H1 (cell line): ENCODE results near the gene POLR1H. TPM values are rescaled to one million over a fixed set of nuclear protein-coding genes. Genes with fewer than 3 reads are reported as not detected.
A peak's percentile ranks its signal among the peaks of the same experiment; 100 is the strongest.

Source experiments
- CTCF ChIA-PET: fragments of 300-600 bp; sonication (Branson Sonifier 250); formaldehyde crosslinking; loops from one replicate; lab custom pipeline; 2021; ENCODE audit not compliant: partially characterized antibody; lab: Charles Lee
- POLR2A ChIA-PET: fragments of 300-600 bp; sonication (Branson Sonifier 250); formaldehyde crosslinking; loops from one replicate; lab custom pipeline; 2021; ENCODE audit warnings: inconsistent platforms; ENCODE audit not compliant: partially characterized antibody; lab: Charles Lee
- DNase-seq, 2 experiments: peaks; one replicate each; pipeline versions ENCODE4 v3.0.0 to v3.0.0-alpha.2; 2010 to 2022; ENCODE audit warnings: low spot score in 2 of 2, low read depth in 1 of 2, mixed read lengths in 1 of 2
- FAIRE-seq: peaks from 2 replicates; lab custom pipeline; 2011; peaks lifted over from hg19 to GRCh38; lab: Jason Lieb, UNC
- H2AFZ ChIP-seq: 2 replicates; pipeline ENCODE4 v1.8.1; 2012; ENCODE audit warnings: low read length, inconsistent platforms
- H2AK5ac ChIP-seq: 2 replicates; pipeline ENCODE4 v1.6.1; 2013; ENCODE audit warnings: low read depth, low read length
- H2BK120ac ChIP-seq: replicated peaks from 2 replicates; pipeline ENCODE3; 2013; ENCODE audit warnings: low read depth, low read length, inconsistent platforms
- H2BK12ac ChIP-seq: 2 replicates; pipeline ENCODE4 v1.6.1; 2013; ENCODE audit warnings: low read depth, low read length
- H2BK15ac ChIP-seq: 2 replicates; pipeline ENCODE4 v1.6.1; 2013; ENCODE audit warnings: low read length
- H2BK20ac ChIP-seq: 2 replicates; pipeline ENCODE4 v1.6.1; 2013; ENCODE audit warnings: low read length
- H2BK5ac ChIP-seq: 2 replicates; pipeline ENCODE4 v1.6.1; 2013; ENCODE audit warnings: low read depth, low read length
- H3K14ac ChIP-seq: 2 replicates; pipeline ENCODE4 v1.6.1; 2013; ENCODE audit warnings: inconsistent platforms; ENCODE audit not compliant: insufficient read length
- H3K18ac ChIP-seq: 2 replicates; pipeline ENCODE4 v1.6.1; 2013; ENCODE audit warnings: low read length; ENCODE audit errors: extremely low read depth
- H3K23ac ChIP-seq: 2 replicates; pipeline ENCODE4 v1.6.1; 2013; ENCODE audit warnings: inconsistent platforms; ENCODE audit not compliant: insufficient read length
- H3K23me2 ChIP-seq: 2 replicates; pipeline ENCODE4 v1.6.1; 2013; ENCODE audit warnings: low read depth, low read length
- H3K27ac ChIP-seq: 2 replicates; pipeline ENCODE4 v1.6.1; 2011; ENCODE audit warnings: low read depth, low read length, inconsistent platforms
- H3K27me3 ChIP-seq, 4 experiments: replicated peaks in 1 of 4; 1 replicate in 1 of 4; 2 replicates in 3 of 4; pipeline versions ENCODE4 v1.6.1 to v1.8.1; 2011 to 2013; ENCODE audit warnings: low read length in 3 of 4, mild to moderate bottlenecking in 3 of 4, inconsistent platforms in 2 of 4, mixed read lengths in 2 of 4, moderate library complexity in 1 of 4; ENCODE audit not compliant: control insufficient read depth in 3 of 4, insufficient read depth in 3 of 4; ENCODE audit errors: extremely low read depth in 1 of 4
- H3K36me3 ChIP-seq, 4 experiments: 2 replicates each; pipeline versions ENCODE4 v1.6.1 to v1.8.1; 2011 to 2013; ENCODE audit warnings: mild to moderate bottlenecking in 4 of 4, low read length in 3 of 4, moderate library complexity in 2 of 4, control low read depth in 1 of 4, inconsistent platforms in 1 of 4; ENCODE audit not compliant: insufficient read depth in 4 of 4, control insufficient read depth in 2 of 4
- H3K4ac ChIP-seq: replicated peaks from 2 replicates; pipeline ENCODE3; 2013; ENCODE audit warnings: low read length, low read depth, mixed read lengths, inconsistent platforms; ENCODE audit not compliant: insufficient read length
- H3K4me1 ChIP-seq, 4 experiments: replicated peaks in 1 of 4; 1 replicate in 1 of 4; 2 replicates in 3 of 4; pipeline versions ENCODE4 v1.6.1 to v1.8.1; 2011 to 2013; ENCODE audit warnings: low read length in 3 of 4, inconsistent platforms in 2 of 4, mixed read lengths in 1 of 4; ENCODE audit not compliant: insufficient read depth in 4 of 4, control insufficient read depth in 3 of 4
- H3K4me2 ChIP-seq, 2 experiments: 2 replicates each; pipeline versions ENCODE4 v1.6.1 to v1.8.1; 2011 to 2013; ENCODE audit warnings: low read depth in 2 of 2, low read length in 2 of 2, control low read depth in 1 of 2, inconsistent platforms in 1 of 2, mild to moderate bottlenecking in 1 of 2; ENCODE audit not compliant: insufficient read depth in 1 of 2
- H3K4me3 ChIP-seq, 4 experiments: fragments of 200-600, 300-600 bp in 1 of 4; sonication (generic), shearing (Covaris generic), sonication (Bioruptor Twin) in 1 of 4; 2 replicates each; pipeline versions ENCODE4 v1.5.1 to v1.8.1; 2011 to 2016; ENCODE audit warnings: low read length in 4 of 4, low read depth in 3 of 4, control low read depth in 2 of 4, inconsistent platforms in 2 of 4, mild to moderate bottlenecking in 2 of 4, mixed read lengths in 1 of 4, moderate library complexity in 1 of 4; ENCODE audit not compliant: insufficient read depth in 2 of 4; ENCODE audit errors: extremely low read depth in 1 of 4
- H3K56ac ChIP-seq: replicated peaks from 2 replicates; pipeline ENCODE3; 2013; ENCODE audit warnings: low read depth, mild to moderate bottlenecking, mixed read lengths, low read length, inconsistent platforms; ENCODE audit not compliant: insufficient read length
- H3K79me1 ChIP-seq: 2 replicates; pipeline ENCODE4 v1.6.1; 2013; ENCODE audit warnings: low read depth, low read length, control low read depth
- H3K79me2 ChIP-seq, 2 experiments: 2 replicates each; pipeline versions ENCODE4 v1.6.1 to v1.8.1; 2012 to 2013; ENCODE audit warnings: low read length in 2 of 2, mild to moderate bottlenecking in 2 of 2, inconsistent platforms in 1 of 2; ENCODE audit not compliant: insufficient read depth in 2 of 2, control insufficient read depth in 1 of 2
- H3K9ac ChIP-seq, 4 experiments: replicated peaks in 1 of 4; 1 replicate in 1 of 4; 2 replicates in 3 of 4; pipeline versions ENCODE4 v1.6.1 to v1.8.1; 2011 to 2013; ENCODE audit warnings: low read depth in 3 of 4, low read length in 3 of 4, control low read depth in 2 of 4, mild to moderate bottlenecking in 2 of 4, moderate library complexity in 2 of 4, inconsistent platforms in 1 of 4; ENCODE audit errors: extremely low read depth in 1 of 4
- H3K9me3 ChIP-seq, 2 experiments: 2 replicates each; pipeline versions ENCODE4 v1.6.1 to v1.8.1; 2012 to 2013; ENCODE audit warnings: mild to moderate bottlenecking in 2 of 2, moderate library complexity in 2 of 2, control low read depth in 1 of 2, inconsistent platforms in 1 of 2, low read depth in 1 of 2, low read length in 1 of 2, mixed read lengths in 1 of 2; ENCODE audit not compliant: insufficient read depth in 2 of 2
- H4K20me1 ChIP-seq, 2 experiments: replicated peaks in 1 of 2; 2 replicates each; pipeline versions ENCODE3 to v1.8.1; 2011 to 2013; ENCODE audit warnings: inconsistent platforms in 2 of 2, low read length in 2 of 2, mild to moderate bottlenecking in 1 of 2; ENCODE audit not compliant: insufficient read depth in 2 of 2, control insufficient read depth in 1 of 2
- H4K5ac ChIP-seq: 2 replicates; pipeline ENCODE4 v1.6.1; 2013; ENCODE audit warnings: low read length, low read depth, mixed read lengths, inconsistent platforms; ENCODE audit not compliant: insufficient read length
- H4K8ac ChIP-seq: 2 replicates; pipeline ENCODE4 v1.8.0; 2013; ENCODE audit warnings: mild to moderate bottlenecking, moderate library complexity, low read length, inconsistent platforms; ENCODE audit not compliant: insufficient read depth; ENCODE audit errors: extremely low read depth
- H4K91ac ChIP-seq: replicated peaks from 2 replicates; pipeline ENCODE3; 2013; ENCODE audit warnings: low read length, mixed read lengths, inconsistent platforms; ENCODE audit not compliant: insufficient read length
- CBX8 ChIP-seq: fragments of 300-800, 300-1000 bp; sonication (generic); IDR thresholded peaks from 2 replicates; pipeline ENCODE4 v1.7.1; 2016; ENCODE audit warnings: low read depth, low read length, borderline replicate concordance
- CTBP2 ChIP-seq: IDR thresholded peaks from 2 replicates; pipeline ENCODE4 v1.7.0; 2011; ENCODE audit warnings: borderline replicate concordance, mild to moderate bottlenecking, moderate library complexity, mixed read lengths, low read length; ENCODE audit not compliant: insufficient read depth, insufficient read length
- EGR1 ChIP-seq: IDR thresholded peaks from 2 replicates; pipeline ENCODE4 v1.6.1; 2011; ENCODE audit warnings: low read depth, low read length, borderline replicate concordance
- EP300 ChIP-seq, 2 experiments: IDR thresholded peaks; 1 replicate in 1 of 2; 2 replicates in 1 of 2; pipeline ENCODE4 v1.6.1; 2011 to 2012; ENCODE audit warnings: low read depth in 2 of 2, low read length in 2 of 2, mild to moderate bottlenecking in 2 of 2, borderline replicate concordance in 1 of 2, inconsistent platforms in 1 of 2, moderate library complexity in 1 of 2
- HDAC2 ChIP-seq, 2 experiments: fragments of 300-600 bp in 1 of 2; sonication (generic) in 1 of 2; IDR thresholded peaks; 2 replicates each; pipeline ENCODE4 v1.6.1; 2011 to 2012; ENCODE audit warnings: low read depth in 2 of 2, low read length in 2 of 2, mild to moderate bottlenecking in 2 of 2, moderate library complexity in 2 of 2, borderline replicate concordance in 1 of 2, inconsistent platforms in 1 of 2
- KDM4A ChIP-seq: IDR thresholded peaks from one replicate; pipeline ENCODE4 v1.7.1; 2012; ENCODE audit warnings: low read depth, mild to moderate bottlenecking, moderate library complexity, low read length, inconsistent platforms; ENCODE audit not compliant: severe bottlenecking
- MAX ChIP-seq: IDR thresholded peaks from 2 replicates; pipeline ENCODE4 v1.6.1; 2012; ENCODE audit warnings: inconsistent platforms
- SP4 ChIP-seq: IDR thresholded peaks from 2 replicates; pipeline ENCODE4 v1.6.1; 2012; ENCODE audit warnings: low read length, inconsistent platforms
- TAF7 ChIP-seq: optimal IDR thresholded peaks from 2 replicates; pipeline ENCODE3; 2011; ENCODE audit warnings: low read depth, mild to moderate bottlenecking, inconsistent platforms, low read length, moderate library complexity, borderline replicate concordance
- TBP ChIP-seq: IDR thresholded peaks from 2 replicates; pipeline ENCODE4 v1.6.1; 2011; ENCODE audit warnings: low read depth, low read length, improper control_type of control experiment
- WGBS, 2 experiments: shearing (Covaris generic) in 1 of 2; methylation state at CpG; one replicate each; pipeline versions ENCODE4 v1.1.6 to v1.1.7; 2013 to 2015; ENCODE audit warnings: low lambda C conversion rate in 2 of 2, mixed read lengths in 2 of 2, inconsistent platforms in 1 of 2, low coverage in 1 of 2, missing lambda C conversion rate in 1 of 2; ENCODE audit not compliant: insufficient replicate concordance in 2 of 2, insufficient coverage in 1 of 2, insufficient read length in 1 of 2; ENCODE audit errors: extremely low coverage in 1 of 2, missing lambda C conversion rate in 1 of 2; 5-methylcytosine and 5-hydroxymethylcytosine counted together
- polyA plus RNA-seq, 7 experiments: library from polyadenylated mRNA; depleted of rRNA in 3 of 7; stranded (reverse) in 5 of 7; unstranded in 2 of 7; fragments of >200 nt in 5 of 7; fragments of 200-250 nt in 2 of 7; gene quantifications; 1 replicate in 5 of 7; 2 replicates in 1 of 7; 4 replicates in 1 of 7; pipeline versions ENCODE4 v1.2.1 to v1.2.3, GENCODE V29; 2011 to 2013; ENCODE audit warnings: missing spikeins in 2 of 7, mixed read lengths in 2 of 7
- total RNA-seq: library from RNA; stranded (reverse); fragmentation: NEBNext Ultra II Directional; extraction: Animal tissue kit (Norgen Biotek cat#: 25700); gene quantifications from 2 replicates; pipeline ENCODE4 v1.2.1, GENCODE V29; 2021

POLR1H gene
- total and polyA plus RNA-seq, 2 of the 8 experiments (the other 6 are each of a cell fraction or from before 2014, with no cell fraction given) = 31.5 to 82.2 TPM

- Histone ChIP-seq H4K91ac (no peak overlapping the region), H3K23me2 (peaks cover 23% of the 10 kb centered on the region), H2BK120ac (no peak overlapping the region), H3K9ac (no peak overlapping the region), H2BK15ac (no peak overlapping the region), H4K8ac (no peak overlapping the region), H3K18ac (peak overlapping the region; percentile 51; the same call in 1 of the 2 replicates), H3K79me2 (no peaks in the 10 kb centered on the region), H3K4me3 (peak overlapping the region; percentile 52 to 82 (median 72)), H3K27ac (no peak overlapping the region), H3K36me3 (no peaks in the 10 kb centered on the region), H2BK20ac (no peak overlapping the region), H3K4me2 (peak overlapping the region; percentile 80 to 98), H2BK5ac (no peak overlapping the region; the same call in 1 of the 2 replicates), H3K56ac (no peak overlapping the region), H3K79me1 (no peaks in the 10 kb centered on the region), H2AFZ (peak overlapping the region; percentile 65; the same call in 1 of the 2 replicates), H3K23ac (no peak overlapping the region), H3K4ac (no peak overlapping the region), H3K27me3 (peaks cover 41 to 72% (median 61%) of the 10 kb centered on the region in 4 experiments), H2BK12ac (0 out of 2 replicates have a peak overlapping the region, but pooled peaks have one; percentile 17), H3K4me1 (peaks cover 10 to 30% (median 14%) of the 10 kb centered on the region in 4 experiments; a peak in 6 of 7 replicates), H2AK5ac (no peak overlapping the region), H3K14ac (no peak overlapping the region), H3K9me3 (no peaks in the 10 kb centered on the region), H4K5ac (no peak overlapping the region), H4K20me1 (no peaks in the 10 kb centered on the region)
- FAIRE-seq (no peak), DNase-seq (peak in 1 of 2 experiments; percentile 80)
- 3% methylated on average over 31 of the region's 37 CpGs; no CpG with 5 or more reads in 1 of the 2 experiments for WGBS, 2 experiments
- ChIA-PET CTCF (interaction anchor here (0.8 to 3.3 kb wide), 11 partner anchors 13 to 226 kb away, joined by 3 to 14 read pairs (median 5); no protein-coding TSS in a partner anchor), POLR2A (interaction anchor here (1.0 to 1.5 kb wide), 4 partner anchors 14 to 29 kb away, joined by 3 to 14 read pairs (median 3); partner anchors contain the start of gene POLR1H)
- TF ChIP-seq HDAC2 (IDR thresholded peaks at IDR 0.05; ENCODE audit: borderline replicate concordance in 1 of 2, low read depth in 2 of 2, low read length in 2 of 2) (0 out of 4 replicates have a peak, but pooled peaks of 1 of the 2 experiments have one; percentile 1), TAF7 (peak; percentile 34), MAX (peak; percentile 40; the same call in 1 of the 2 replicates), KDM4A (peak; percentile 79), EGR1 (peak; percentile 53; the same call in 1 of the 2 replicates), CTBP2 (peak; percentile 69), TBP (no peak), CBX8 (no peak), SP4 (no peak), EP300 (IDR thresholded peaks at IDR 0.05; ENCODE audit: borderline replicate concordance in 1 of 2, low read depth in 2 of 2, low read length in 2 of 2) (peak in 1 of 2 experiments; percentile 42; a peak in 1 of 3 replicates)
Measured at GRCh38 chr6:30074331-30075093, 13.4 kb downstream of the POLR1H start.
